ACC112 (cell line): ENCODE data around the gene LIN28B.

ENCODE experiments used
- H2AFZ ChIP-seq: fragments of 200-600 bp; sonication (generic); one replicate; pipeline ENCODE4 v1.6.0; 2017; ENCODE audit warnings: antibody characterized with exemption, low read length; ENCODE audit not compliant: unreplicated experiment
- H3K27ac ChIP-seq: fragments of 200-600 bp; sonication (generic); 2 replicates; pipeline ENCODE4 v1.5.1; 2014; ENCODE audit warnings: low read depth, mild to moderate bottlenecking, antibody characterized with exemption, low read length, moderate library complexity
- H3K27me3 ChIP-seq: fragments of 200-600 bp; sonication (generic); 2 replicates; pipeline ENCODE4 v1.6.1; 2014; ENCODE audit warnings: mild to moderate bottlenecking, antibody characterized with exemption, low read length, moderate library complexity, mixed read lengths; ENCODE audit not compliant: insufficient read depth
- H3K36me3 ChIP-seq: fragments of 200-600 bp; sonication (generic); 2 replicates; pipeline ENCODE4 v1.6.1; 2016; ENCODE audit warnings: mild to moderate bottlenecking, antibody characterized with exemption, low read length, moderate library complexity, mixed read lengths; ENCODE audit not compliant: insufficient read depth
- H3K4me1 ChIP-seq: fragments of 200-600 bp; sonication (generic); one replicate; pipeline ENCODE4 v1.6.1; 2016; ENCODE audit warnings: low read length, mixed read lengths; ENCODE audit not compliant: insufficient read depth, unreplicated experiment, control insufficient read depth
- H3K4me3 ChIP-seq: fragments of 200-600 bp; sonication (generic); 2 replicates; pipeline ENCODE4 v1.5.1; 2014; ENCODE audit warnings: mild to moderate bottlenecking, low read depth, low read length
- H3K79me2 ChIP-seq: fragments of 200-600 bp; sonication (generic); one replicate; pipeline ENCODE4 v1.6.0; 2016; ENCODE audit warnings: low read length; ENCODE audit not compliant: control insufficient read depth, unreplicated experiment, insufficient read depth

Gene LIN28B

DNA sequence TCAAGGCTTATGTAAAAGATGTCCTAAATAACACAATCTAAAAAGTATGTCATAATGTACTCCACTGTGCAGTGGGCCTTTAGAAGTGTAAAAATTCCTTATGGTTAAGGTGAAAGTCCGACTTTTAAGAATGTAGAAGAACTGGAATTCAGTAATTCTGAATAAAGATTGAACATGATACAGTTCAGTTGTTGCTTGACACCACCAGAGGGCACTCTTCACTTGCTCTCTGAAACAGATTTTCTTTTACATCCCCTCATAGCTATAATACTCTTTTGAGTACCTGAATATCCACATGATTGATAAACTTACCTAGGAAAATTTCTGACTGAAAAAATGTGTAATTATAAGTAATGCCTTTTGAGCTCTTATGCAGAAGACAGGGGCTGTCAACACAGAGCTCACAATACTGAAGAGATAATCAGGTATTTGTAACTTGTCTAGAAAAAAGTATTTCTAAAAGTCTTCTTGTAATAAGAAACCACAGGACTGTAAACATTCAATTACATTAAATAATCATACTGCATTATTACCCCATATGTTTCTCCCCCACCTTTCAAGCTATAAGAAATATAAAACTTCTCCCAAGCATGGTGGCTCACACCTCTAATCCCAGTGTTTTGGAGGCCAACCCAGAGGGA, 130.8 kb downstream of the LIN28B start:
- H2AFZ ChIP-seq, result no peak overlapping the region
- no peak overlapping the region for H3K4me3 ChIP-seq
- H3K79me2 ChIP-seq, result no peaks in the 10 kb centered on the region
- no peaks in the 10 kb centered on the region for H3K36me3 ChIP-seq
- no peaks in the 10 kb centered on the region for H3K27me3 ChIP-seq
- H3K27ac ChIP-seq, result no peak overlapping the region
- no peaks in the 10 kb centered on the region for H3K4me1 ChIP-seq

GRCh38 chr6:105091140-105091829, 134.4 kb downstream of the LIN28B start:
- no peak overlapping the region for H2AFZ ChIP-seq
- no peaks in the 10 kb centered on the region for H3K36me3 ChIP-seq
- H3K79me2 ChIP-seq, result no peaks in the 10 kb centered on the region
- H3K27me3 ChIP-seq, result no peaks in the 10 kb centered on the region
- no peak overlapping the region for H3K4me3 ChIP-seq
- no peaks in the 10 kb centered on the region for H3K4me1 ChIP-seq
- H3K27ac ChIP-seq, result no peak overlapping the region

- no peaks in the 10 kb centered on the region for H3K27me3 ChIP-seq
- H3K4me1 ChIP-seq, result no peaks in the 10 kb centered on the region
- H3K79me2 ChIP-seq, result no peaks in the 10 kb centered on the region
- no peak overlapping the region for H3K4me3 ChIP-seq
- H3K27ac ChIP-seq, result no peak overlapping the region
- H2AFZ ChIP-seq, result no peak overlapping the region
- H3K36me3 ChIP-seq, result no peaks in the 10 kb centered on the region
Observed at GRCh38 chr6:105094133-105094640, 137.3 kb downstream of the LIN28B start.

- H3K4me1 ChIP-seq, result no peaks in the 10 kb centered on the region
- H3K79me2 ChIP-seq, result no peaks in the 10 kb centered on the region
- H3K36me3 ChIP-seq, result no peaks in the 10 kb centered on the region
- H3K27me3 ChIP-seq, result no peaks in the 10 kb centered on the region
- H3K4me3 ChIP-seq, result no peak overlapping the region
- H2AFZ ChIP-seq, result no peak overlapping the region
- no peak overlapping the region for H3K27ac ChIP-seq
Observed at GRCh38 chr6:105095139-105095538, 138.2 kb downstream of the LIN28B start.

GRCh38 chr6:105097288-105097687, 140.4 kb downstream of the LIN28B start:
- Histone ChIP-seq H3K27ac (no peak overlapping the region), H3K4me3 (no peak overlapping the region), H3K79me2 (no peaks in the 10 kb centered on the region), H3K36me3 (no peaks in the 10 kb centered on the region), H3K27me3 (no peaks in the 10 kb centered on the region), H3K4me1 (no peaks in the 10 kb centered on the region), H2AFZ (no peak overlapping the region)

DNA sequence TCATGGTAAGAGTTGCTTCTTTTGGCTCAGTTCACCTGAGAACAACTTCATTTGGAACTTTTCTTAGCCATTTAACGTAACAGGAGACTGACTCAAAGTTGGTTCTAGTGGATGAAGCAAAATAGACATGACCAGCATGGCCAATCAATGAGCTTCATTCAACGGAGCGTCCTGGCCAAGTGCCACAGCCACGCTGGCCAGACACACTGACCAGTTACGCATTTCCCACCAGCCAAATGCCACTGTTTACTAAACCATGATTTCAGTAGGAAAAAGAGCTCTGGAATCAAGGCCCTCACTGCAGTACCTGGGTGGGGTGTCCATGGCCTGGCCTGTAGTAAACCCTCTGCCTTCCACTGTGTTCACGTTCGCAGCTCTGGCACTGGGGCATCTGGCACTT, 142.5 kb downstream of the LIN28B start:
- H3K79me2 ChIP-seq, result no peaks in the 10 kb centered on the region
- no peaks in the 10 kb centered on the region for H3K4me1 ChIP-seq
- H2AFZ ChIP-seq, result no peak overlapping the region
- H3K36me3 ChIP-seq, result no peaks in the 10 kb centered on the region
- no peak overlapping the region for H3K4me3 ChIP-seq
- no peak overlapping the region for H3K27ac ChIP-seq
- no peaks in the 10 kb centered on the region for H3K27me3 ChIP-seq

DNA sequence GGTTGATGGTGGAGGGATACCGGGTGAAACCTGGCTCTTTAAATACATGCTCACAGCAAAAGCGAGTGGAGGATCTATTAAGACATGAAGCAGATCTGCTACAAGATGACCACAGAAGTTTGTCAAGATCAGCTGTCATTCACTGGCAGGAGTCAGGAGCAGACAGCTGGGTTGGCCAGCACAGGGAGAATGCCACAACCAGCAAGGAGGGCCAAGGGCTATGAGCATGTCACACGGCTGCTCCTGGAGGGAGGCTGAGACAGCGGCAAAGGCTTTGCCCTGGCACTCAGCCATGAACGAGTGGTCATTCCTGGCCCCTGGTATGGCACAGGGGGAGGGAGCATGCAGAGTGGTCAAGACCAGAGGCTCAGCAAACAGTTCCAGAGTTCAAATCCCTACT, 145.3 kb downstream of the LIN28B start:
- Histone ChIP-seq H3K4me3 (no peak overlapping the region), H3K36me3 (no peaks in the 10 kb centered on the region), H3K4me1 (no peaks in the 10 kb centered on the region), H3K27me3 (no peaks in the 10 kb centered on the region), H3K27ac (no peak overlapping the region), H2AFZ (no peak overlapping the region), H3K79me2 (no peaks in the 10 kb centered on the region)

DNA sequence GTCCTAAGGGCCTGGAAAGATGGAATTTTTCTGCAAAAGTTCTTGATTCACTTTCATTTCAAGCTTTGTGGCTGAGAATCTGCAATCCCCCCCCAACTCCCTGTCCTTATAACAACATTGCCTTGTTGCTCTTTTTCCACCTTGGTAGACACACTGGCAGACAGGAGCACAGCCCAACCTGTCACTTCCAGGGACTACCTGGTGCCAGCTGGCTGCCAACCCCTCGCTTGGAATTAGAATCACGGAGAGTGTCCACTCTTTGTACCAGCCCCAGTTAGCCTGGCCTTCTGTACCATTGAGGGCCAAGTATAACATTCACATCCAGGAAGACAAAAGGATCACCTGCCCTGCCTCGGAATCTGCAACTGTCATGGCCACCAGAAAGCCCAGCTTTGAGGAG, 148.2 kb downstream of the LIN28B start:
- Histone ChIP-seq H3K27ac (no peak overlapping the region), H3K4me1 (no peaks in the 10 kb centered on the region), H3K79me2 (no peaks in the 10 kb centered on the region), H3K4me3 (no peak overlapping the region), H3K36me3 (no peaks in the 10 kb centered on the region), H2AFZ (no peak overlapping the region), H3K27me3 (no peaks in the 10 kb centered on the region)

GRCh38 chr6:105106260-105106659, 149.4 kb downstream of the LIN28B start:
- H3K27ac ChIP-seq, result no peak overlapping the region
- no peak overlapping the region for H2AFZ ChIP-seq
- no peaks in the 10 kb centered on the region for H3K4me1 ChIP-seq
- no peaks in the 10 kb centered on the region for H3K36me3 ChIP-seq
- no peaks in the 10 kb centered on the region for H3K79me2 ChIP-seq
- no peak overlapping the region for H3K4me3 ChIP-seq
- no peaks in the 10 kb centered on the region for H3K27me3 ChIP-seq

GRCh38 chr6:105107207-105107606, 150.3 kb downstream of the LIN28B start:
- Histone ChIP-seq H3K4me3 (no peak overlapping the region), H3K27me3 (no peaks in the 10 kb centered on the region), H3K4me1 (no peaks in the 10 kb centered on the region), H3K27ac (no peak overlapping the region), H2AFZ (no peak overlapping the region), H3K79me2 (no peaks in the 10 kb centered on the region), H3K36me3 (no peaks in the 10 kb centered on the region)

- no peak overlapping the region for H3K4me3 ChIP-seq
- H3K79me2 ChIP-seq, result no peaks in the 10 kb centered on the region
- H3K27ac ChIP-seq, result no peak overlapping the region
- no peaks in the 10 kb centered on the region for H3K36me3 ChIP-seq
- no peak overlapping the region for H2AFZ ChIP-seq
- no peaks in the 10 kb centered on the region for H3K27me3 ChIP-seq
- H3K4me1 ChIP-seq, result no peaks in the 10 kb centered on the region
Observed at GRCh38 chr6:105108631-105109262, 151.8 kb downstream of the LIN28B start.
